Measurements from ENCODE around the gene RABGEF1. TPM values are rescaled to one million over a fixed set of nuclear protein-coding genes. Genes with fewer than 3 reads are reported as not detected.

The RABGEF1 gene
- total and polyA plus RNA-seq, 9 of the 15 experiments (the other 6 are each of a cell fraction or from before 2014, with no cell fraction given): 7.0 to 29.3 (median 20.5) TPM

GRCh38 chr7:66740302-66740979 lies at the start of gene RABGEF1 (continued):
- TF ChIP-seq HOMEZ (CRISPR knock-in tag; IDR thresholded peaks at IDR 0.05): no peak
- peak; percentile 73; the same call in 1 of the 2 replicates for TF ChIP-seq XRCC5 (IDR thresholded peaks at IDR 0.05; ENCODE audit: low read depth, low read length)
- TF ChIP-seq MEF2A (IDR thresholded peaks at IDR 0.05; ENCODE audit: control insufficient read depth, low read depth, low read length): no peak
- 0 out of 2 replicates have a peak, but pooled peaks have one; percentile 63 for TF ChIP-seq STAT6 (CRISPR knock-in tag; IDR thresholded peaks at IDR 0.05)
- no peak for TF ChIP-seq SIX5 (IDR thresholded peaks at IDR 0.05; ENCODE audit: borderline replicate concordance in 1 of 2, insufficient read depth in 1 of 2, low read depth in 1 of 2, low read length in 2 of 2)
- TF ChIP-seq PYGO2 (tag; IDR thresholded peaks at IDR 0.05): no peak
- peak; percentile 97 for TF ChIP-seq GABPB1 (CRISPR knock-in tag; IDR thresholded peaks at IDR 0.05)
- TF ChIP-seq ATF3 (IDR thresholded peaks at IDR 0.05): no peak
- 0 out of 2 replicates have a peak, but pooled peaks have one; percentile 43 for TF ChIP-seq ATF3 (CRISPR knock-in tag; conservative IDR thresholded peaks at IDR 0.05)
- peak; percentile 49 for TF ChIP-seq HMGN3 (IDR thresholded peaks at IDR 0.05; ENCODE audit: borderline replicate concordance, extremely low read depth, insufficient read length, low read depth, low read length)
- peak; percentile 65 for TF ChIP-seq ZFX (CRISPR knock-in tag; IDR thresholded peaks at IDR 0.05)
- 0 out of 2 replicates have a peak, but pooled peaks have one; percentile 25 for TF ChIP-seq ZNF740 (CRISPR knock-in tag; IDR thresholded peaks at IDR 0.05)
- no peak for TF ChIP-seq ZNF740 (tag; IDR thresholded peaks at IDR 0.05)
- TF ChIP-seq KAT2B (IDR thresholded peaks at IDR 0.05; ENCODE audit: low read depth, low read length): no peak
- peak; percentile 64 for TF ChIP-seq ZNF764 (CRISPR knock-in tag; IDR thresholded peaks at IDR 0.05; ENCODE audit: low read depth)
- peak; percentile 99 for TF ChIP-seq TFAP4 (CRISPR knock-in tag; IDR thresholded peaks at IDR 0.05; ENCODE audit: borderline replicate concordance)
- TF ChIP-seq L3MBTL2 (IDR thresholded peaks at IDR 0.05): peak; percentile 59; the same call in 1 of the 2 replicates
